GM21825 (cell line): Measurements from ENCODE around the gene ZFYVE19.
"Not testable (repeated sequence)": the region's sequence is repeated elsewhere in the genome, so short reads cannot be mapped to it uniquely, and the experiment has no call there.

Source experiments
- ATAC-seq: cut with Tn5 transposase; IDR thresholded peaks from one replicate; pipeline ENCODE4 v1.9.1; 2021; ENCODE audit warnings: mild to moderate bottlenecking, moderate library complexity; ENCODE audit not compliant: unreplicated experiment

Gene ZFYVE19

DNA sequence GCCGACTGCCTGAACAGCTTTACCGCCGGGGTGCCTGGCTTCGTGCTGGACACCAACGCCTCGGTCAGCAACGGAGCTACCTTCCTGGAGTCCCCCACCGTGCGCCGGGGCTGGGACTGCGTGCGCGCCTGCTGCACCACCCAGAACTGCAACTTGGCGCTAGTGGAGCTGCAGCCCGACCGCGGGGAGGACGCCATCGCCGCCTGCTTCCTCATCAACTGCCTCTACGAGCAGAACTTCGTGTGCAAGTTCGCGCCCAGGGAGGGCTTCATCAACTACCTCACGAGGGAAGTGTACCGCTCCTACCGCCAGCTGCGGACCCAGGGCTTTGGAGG lies 37.8 kb downstream of the ZFYVE19 start:
- ATAC-seq, result no peak

DNA sequence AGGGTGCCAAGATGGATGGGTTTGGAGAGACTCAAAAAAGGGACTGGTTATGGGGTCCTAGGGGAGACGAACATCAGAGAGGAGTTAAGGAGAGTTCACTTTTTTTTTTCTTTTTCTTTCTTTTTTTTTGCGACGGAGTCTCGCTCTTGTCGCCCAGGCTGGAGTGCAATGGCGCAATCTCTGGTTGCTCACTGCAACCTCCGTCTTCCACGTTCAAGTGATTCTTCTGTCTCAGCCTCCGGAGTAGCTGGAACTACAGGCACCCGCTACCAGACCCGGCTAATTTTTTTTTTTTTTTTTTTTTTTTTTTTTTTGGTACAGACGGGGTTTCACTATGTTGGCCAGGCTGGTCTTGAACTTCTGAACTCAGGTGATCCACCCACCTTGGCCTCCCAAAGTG lies 38.1 kb downstream of the ZFYVE19 start:
- ATAC-seq, result no peak

DNA sequence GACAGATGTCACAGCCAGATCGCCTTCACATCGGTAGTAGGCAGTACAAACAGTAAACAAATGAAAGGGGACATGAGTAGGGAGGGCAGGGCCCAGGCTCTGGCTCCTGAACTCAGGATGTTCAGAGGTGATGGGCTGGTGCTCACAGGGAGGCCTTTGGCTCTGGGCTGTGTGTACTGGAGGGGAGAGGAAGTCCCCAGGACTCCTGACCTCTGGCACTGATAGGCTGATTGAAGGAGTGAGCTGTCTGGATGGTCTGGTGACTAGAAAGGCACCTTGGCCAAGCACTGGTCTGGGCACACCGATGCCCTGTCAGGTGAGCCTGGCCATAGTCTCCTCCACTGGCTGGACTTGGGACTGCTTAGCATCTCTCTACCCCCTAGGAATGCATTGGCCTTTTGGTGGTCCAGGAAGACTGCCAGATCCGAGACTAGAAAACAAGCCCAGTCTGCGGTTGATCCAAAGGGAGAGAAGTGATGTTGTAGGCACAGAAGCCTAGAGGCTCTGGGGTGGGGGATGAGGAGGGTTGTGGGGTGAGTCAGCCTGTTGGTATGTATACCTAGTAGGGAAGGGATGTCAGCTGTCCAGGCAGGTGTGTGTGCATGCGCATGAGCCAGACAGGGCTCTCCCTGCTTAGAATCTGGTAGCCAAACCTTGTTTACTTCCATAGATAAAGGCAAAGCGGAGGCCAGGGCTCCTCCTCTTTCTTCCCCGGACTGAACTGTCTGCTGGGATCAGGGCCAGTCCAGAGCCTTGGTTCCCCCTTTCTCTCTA lies 38.8 kb downstream of the ZFYVE19 start:
- no peak for ATAC-seq

DNA sequence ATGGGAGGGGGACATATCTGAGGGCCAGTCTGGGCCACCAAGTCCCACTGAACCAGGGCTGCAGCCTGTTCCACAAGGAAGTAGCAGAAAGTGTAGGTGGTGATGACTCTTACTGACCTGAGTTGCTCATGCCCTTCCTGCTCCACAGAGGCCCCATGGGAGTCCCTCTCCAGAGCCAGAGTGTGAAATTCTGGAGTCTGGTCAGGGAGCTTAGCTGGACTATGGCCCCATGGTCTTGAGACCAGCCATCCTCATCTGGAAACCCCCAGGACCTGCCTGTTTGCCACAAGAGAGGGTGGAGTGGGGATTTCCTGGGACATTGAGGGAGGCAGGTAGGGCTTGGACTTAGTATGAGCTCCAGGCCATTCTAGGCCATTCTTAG lies 39.9 kb downstream of the ZFYVE19 start:
- no peak for ATAC-seq

DNA sequence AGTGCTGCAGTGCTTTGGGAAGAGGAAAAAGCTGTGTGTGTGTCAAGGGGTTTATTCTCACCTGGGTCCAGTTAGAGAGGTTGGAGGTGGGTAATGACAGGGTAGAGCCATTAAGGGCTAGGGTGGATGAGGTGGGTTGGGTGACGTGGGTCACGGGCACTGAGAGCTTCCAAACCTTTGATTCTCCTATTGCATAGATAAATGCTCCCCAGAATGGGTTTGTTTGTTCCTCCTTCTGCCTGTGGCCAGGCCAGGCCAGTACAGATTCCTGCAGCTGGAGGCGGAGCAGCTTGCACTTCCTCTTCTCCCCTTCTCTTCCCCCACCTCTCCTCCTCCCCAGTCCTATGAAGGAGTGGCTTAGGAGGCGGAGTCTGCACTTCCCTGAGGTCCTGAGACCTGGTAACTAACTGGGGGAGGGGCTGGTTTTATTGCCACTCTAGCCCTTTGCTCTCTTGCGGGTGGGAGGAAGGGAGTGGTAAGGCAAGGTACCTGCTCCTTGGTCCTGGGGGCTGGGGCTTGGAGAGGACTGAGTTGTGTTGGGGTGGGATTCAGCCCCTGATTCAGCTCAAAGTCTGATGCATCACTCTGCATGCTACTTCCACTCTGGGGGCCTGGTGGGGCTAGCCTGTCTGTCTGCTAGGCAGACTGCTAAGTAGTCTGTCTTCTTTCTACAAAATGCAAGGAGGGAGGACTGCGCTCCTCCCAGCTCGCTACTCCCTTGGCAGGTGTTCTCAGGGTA lies 40.5 kb downstream of the ZFYVE19 start:
- peak; percentile 72 for ATAC-seq

DNA sequence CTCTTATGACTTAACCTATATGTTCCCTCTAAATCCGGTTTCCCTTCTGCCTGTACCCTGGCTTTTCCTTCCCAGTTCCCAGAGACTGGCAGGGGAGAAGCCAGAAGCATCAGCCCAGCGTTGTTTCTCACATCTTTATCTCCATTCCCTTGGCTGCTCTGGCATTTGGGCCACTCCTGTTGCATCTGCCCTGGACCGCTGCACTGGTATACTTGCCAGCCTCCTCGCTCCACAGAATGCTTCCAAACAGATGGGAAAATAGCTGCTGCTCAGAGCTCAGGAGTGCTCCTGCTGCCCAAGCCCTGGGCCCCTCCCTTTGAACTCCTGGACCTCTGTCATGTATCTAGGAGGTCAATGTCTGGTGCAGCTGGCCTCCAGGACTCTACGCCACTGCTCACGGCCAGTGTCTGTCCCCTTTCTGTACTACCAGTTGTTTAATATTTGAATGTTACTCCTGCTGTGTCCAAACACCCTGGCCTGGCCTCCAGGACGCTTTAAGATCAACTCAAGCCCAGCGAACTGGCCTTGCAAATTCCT lies 43.8 kb downstream of the ZFYVE19 start:
- no peak for ATAC-seq

DNA sequence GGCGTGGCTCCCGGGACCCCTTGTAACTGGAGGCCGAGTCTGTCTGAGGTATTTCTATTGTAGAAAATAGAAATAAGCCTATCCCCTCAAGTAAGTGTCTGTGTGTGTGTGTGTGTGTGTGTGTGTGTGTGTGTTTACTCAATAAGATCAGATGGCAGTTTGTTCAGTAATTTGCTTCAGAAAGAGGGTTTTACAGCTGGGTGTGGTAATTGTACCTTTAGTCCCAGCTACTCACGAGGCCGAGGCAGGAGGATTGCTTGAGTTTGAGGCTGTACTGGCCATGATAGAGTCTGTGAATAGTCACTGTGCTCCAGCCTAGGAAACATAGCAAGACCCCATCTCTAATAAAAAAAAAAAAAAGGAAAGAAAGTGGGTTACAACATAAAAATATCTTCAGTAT lies 45.6 kb downstream of the ZFYVE19 start:
- ATAC-seq, result no peak

DNA sequence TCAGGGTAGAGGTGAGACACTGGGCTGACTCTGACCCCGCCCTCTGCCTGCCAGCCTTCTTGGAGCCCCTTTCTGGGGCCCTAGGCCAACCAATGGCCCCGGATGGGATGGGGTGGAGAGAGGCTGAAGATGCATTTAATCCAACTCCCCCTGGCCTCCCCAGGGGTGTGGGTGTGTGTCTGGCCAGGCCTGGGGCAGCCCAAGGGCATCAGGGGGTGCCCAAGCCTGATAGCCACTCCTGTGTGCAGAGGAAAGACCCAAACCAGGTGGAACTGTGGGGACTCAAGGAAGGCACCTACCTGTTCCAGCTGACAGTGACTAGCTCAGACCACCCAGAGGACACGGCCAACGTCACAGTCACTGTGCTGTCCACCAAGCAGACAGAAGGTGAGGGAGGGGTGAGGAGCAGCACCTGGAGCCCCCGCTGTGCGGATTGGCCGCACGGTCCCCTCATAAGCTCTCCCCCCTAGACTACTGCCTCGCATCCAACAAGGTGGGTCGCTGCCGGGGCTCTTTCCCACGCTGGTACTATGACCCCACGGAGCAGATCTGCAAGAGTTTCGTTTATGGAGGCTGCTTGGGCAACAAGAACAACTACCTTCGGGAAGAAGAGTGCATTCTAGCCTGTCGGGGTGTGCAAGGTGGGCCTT lies 46.5 kb downstream of the ZFYVE19 start:
- ATAC-seq, result no peak

DNA sequence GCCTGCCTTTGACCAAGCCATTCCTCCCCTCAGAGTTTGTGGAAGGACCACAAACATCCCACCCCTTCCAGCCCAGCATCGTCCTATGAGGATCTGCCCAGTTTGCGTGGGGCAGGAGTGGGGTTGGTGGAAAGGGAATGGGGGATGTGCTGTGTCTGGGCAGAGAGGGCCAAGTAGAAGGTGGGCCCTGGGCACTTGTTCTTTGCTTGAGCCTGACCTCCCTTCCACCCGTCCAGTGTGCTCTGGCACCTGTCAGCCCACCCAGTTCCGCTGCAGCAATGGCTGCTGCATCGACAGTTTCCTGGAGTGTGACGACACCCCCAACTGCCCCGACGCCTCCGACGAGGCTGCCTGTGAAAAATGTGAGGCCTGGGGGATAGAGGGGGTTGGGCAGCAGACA lies 47.3 kb downstream of the ZFYVE19 start:
- no peak for ATAC-seq

DNA sequence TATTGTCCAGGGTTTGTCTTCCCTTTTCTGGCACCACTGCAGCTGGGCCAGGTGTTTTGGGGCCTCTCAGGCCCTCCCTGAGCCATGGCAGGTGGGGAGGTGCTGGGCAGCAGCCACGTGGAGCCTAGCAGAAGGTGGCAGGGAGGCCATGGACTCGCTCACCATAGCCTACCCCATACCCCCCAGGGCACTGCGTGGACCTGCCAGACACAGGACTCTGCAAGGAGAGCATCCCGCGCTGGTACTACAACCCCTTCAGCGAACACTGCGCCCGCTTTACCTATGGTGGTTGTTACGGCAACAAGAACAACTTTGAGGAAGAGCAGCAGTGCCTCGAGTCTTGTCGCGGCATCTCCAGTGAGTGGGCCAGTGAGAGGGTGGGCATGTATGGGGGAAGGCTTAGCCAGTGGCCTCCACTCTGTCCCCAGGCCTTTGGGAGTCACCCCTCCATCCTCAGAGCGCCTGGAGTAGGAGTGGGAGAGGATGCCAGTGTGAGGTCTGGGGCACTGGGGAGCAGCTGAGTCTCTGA lies 48.9 kb downstream of the ZFYVE19 start:
- no peak for ATAC-seq

DNA sequence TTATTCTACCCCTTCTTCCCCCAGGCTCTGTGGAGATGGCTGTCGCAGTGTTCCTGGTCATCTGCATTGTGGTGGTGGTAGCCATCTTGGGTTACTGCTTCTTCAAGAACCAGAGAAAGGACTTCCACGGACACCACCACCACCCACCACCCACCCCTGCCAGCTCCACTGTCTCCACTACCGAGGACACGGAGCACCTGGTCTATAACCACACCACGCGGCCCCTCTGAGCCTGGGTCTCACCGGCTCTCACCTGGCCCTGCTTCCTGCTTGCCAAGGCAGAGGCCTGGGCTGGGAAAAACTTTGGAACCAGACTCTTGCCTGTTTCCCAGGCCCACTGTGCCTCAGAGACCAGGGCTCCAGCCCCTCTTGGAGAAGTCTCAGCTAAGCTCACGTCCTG lies 49.9 kb downstream of the ZFYVE19 start:
- ATAC-seq, result no peak

DNA sequence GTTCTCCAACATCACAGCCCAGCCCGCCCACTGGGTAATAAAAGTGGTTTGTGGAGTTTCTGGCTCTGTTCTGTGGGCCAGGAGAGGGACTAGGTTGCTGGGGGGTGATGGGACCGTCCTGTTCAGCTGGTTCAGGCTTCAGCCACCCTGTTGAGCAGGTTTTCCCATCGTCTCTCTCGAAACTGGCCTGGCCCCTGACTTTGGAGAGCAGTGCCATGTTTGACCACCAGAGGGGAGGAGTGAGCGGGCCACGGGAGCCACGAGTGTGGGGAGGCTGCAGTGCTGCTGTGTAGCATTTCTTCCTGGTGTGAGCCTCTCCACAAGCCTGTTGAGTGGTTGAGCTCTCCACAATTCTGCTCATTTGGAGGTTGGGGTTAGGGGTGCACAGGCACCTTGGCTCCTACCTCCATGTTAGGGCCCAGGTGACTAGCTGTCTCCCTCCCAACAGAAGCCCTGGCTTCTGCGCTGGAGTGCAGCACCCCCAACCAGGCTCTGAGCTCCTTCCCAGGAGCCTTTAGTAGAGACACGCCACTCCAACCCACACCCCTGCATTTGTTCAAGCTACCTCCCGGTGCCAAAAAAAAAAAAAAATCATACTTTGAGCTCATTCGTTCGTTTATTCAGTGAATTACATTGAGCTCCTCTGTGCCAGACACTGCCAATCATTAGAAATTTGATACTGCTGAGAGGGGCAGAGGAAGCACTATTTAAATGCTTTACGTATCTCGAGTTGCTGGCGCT lies 50.9 kb downstream of the ZFYVE19 start:
- ATAC-seq, result peak; percentile 46

DNA sequence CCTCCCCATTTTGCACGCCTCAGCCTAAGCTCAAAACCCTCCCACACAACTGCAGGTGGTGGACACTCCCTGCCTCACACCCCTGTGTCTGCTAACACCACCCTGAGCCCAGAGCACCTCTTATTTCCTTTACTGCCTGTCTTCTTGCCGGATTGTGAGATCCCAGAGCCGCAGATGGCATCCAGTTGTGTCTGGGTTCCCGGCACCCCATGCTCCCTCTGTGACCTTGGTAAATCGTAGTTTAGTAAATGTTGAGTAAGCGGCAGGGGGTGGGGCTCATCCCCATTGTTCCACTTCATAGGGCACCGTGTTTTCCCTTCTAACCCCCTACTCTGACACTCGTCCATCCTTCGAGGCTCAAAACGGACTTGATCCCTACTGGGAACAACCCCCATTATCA lies 51.8 kb downstream of the ZFYVE19 start:
- ATAC-seq, result no peak

DNA sequence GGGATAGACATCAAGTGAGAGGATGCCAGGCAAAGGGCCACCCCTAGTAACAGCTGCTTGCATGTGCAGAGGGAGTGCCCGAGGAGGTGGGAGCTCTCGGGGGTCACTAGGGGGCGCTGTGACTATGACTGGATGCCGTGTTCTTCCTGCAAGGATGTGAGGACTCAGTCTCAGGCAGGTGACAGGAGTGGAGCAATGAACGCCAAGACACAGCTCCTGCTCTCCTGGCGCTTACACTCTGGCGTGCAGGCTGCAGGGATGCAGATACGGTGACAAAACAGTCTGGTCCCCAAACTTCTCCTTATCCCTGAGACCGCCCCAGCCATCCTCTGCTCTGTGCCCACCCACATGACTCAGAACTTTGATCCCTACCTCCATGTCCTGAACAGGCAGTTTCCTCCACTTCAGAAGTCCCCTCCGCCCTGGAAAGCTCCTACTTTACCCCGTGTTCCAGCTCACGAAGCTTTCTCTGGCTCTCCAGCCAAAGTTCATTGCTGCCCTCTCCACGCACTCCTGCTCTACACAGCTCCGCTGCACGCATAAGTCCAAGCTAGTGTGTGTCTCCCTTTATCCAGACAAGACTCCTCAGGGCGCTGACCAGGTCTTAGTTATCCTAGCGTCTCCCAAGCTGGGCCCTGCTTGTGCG lies 52.4 kb downstream of the ZFYVE19 start:
- ATAC-seq, result peak; percentile 57

DNA sequence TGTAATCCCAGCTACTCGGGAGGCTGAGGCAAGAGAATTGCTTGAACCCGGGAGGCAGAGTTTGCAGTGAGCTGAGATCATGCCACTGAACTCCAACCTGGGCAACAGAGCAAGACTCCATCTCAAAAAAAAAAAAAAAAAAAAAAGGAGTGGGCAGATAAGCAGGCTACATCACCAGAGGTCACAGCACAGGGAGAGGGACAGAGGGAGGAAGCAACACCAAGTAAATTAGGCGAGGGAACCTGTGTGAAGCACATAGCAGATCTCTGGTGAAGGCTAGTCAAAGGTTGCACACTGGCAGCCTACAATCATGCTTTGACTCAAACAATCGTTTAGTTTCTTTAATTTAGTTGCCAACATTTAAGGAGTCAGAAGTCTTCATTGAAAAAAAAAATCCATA lies 54.3 kb downstream of the ZFYVE19 start:
- not testable (repeated sequence) for ATAC-seq

DNA sequence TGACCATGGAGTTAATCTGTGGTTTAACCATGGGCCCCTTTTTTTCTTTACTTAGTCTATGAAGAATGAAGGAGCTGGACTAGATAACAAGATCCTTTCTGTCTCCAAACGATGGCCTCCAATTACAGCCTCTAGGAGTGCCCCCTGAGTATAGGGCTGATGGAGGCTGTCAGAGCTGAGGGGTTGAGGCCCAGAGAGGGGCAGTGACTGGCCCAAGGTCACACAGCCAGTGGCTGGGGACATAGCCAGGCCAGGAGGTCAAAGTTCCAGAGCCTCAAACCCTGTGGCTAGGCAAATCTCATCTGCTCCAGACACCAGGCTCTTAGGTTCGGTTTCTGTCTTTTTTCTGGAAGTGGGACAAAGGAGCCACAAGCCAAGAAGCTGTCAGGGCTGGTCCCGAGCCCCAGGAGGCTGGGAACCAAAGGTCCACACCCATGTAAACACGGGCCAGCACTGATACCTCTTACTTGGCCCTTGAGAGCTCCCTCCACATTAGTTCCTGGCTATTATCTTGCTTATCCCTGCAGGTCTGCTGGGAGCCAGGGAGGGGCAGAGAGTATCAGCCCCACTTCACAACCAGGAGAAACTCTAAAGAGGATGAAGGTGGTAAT lies 56.9 kb downstream of the ZFYVE19 start:
- ATAC-seq, result no peak
